ENCODE results near the gene HOXB2. TPM values are rescaled to one million over a fixed set of nuclear protein-coding genes. Genes with fewer than 3 reads are reported as not detected.
"Not testable (repeated sequence)": the region's sequence is repeated elsewhere in the genome, so short reads cannot be mapped to it uniquely, and the experiment has no call there.

HOXB2 gene
- total RNA-seq, 2 experiments from 2014 or later: 13.0 to 13.4 TPM

DNA sequence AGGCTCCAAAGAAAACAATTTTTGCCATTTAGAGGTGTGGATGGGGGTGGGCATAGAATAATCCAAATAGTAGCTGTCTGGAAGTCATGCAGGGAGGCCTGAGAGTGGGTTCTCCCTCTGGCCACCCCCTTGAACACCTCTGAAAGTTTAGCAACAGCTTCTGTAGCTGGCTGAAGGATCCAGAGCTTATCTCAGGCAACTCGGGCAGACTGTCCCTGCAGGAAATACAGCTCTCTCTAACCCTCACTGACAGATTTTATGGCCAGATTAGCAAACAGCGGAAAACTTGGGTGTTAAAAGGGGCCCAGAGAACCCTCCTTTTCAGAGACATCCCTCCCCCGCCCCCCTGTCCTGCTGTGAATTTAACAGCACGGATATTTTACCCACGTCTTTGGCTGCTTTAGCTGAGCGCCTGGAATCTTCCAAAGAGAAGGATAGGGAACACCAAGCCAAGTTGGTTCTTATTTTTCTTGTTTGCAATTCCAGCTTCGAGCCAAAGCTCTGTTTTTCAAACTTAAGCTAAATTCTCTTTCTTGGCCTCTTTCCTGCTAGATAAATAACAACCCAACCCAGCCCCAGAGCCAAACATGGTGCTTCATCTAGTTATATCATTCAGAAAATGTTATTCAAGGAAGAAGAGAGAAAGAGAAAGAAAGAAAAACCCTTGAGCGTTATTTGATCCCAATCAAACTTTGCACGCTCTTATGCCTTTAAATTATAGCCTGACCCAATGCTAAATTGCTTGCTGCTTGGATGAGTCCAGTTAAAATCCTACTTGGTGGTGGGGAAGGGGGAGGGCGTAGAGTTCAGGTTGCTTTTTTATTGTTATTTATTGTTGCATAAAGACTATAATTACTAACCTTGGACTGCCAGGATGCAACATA lies 2.3 kb upstream of the HOXB2 start:
- ChIA-PET POLR2A (interaction anchor here (0.6 kb wide), 1 partner anchor 10 kb away, joined by 3 read pairs; no protein-coding TSS in a partner anchor), CTCF (interaction anchor here (0.6 to 0.7 kb wide), 2 partner anchors 36 to 70 kb away, joined by 3 read pairs; no protein-coding TSS in a partner anchor)

DNA sequence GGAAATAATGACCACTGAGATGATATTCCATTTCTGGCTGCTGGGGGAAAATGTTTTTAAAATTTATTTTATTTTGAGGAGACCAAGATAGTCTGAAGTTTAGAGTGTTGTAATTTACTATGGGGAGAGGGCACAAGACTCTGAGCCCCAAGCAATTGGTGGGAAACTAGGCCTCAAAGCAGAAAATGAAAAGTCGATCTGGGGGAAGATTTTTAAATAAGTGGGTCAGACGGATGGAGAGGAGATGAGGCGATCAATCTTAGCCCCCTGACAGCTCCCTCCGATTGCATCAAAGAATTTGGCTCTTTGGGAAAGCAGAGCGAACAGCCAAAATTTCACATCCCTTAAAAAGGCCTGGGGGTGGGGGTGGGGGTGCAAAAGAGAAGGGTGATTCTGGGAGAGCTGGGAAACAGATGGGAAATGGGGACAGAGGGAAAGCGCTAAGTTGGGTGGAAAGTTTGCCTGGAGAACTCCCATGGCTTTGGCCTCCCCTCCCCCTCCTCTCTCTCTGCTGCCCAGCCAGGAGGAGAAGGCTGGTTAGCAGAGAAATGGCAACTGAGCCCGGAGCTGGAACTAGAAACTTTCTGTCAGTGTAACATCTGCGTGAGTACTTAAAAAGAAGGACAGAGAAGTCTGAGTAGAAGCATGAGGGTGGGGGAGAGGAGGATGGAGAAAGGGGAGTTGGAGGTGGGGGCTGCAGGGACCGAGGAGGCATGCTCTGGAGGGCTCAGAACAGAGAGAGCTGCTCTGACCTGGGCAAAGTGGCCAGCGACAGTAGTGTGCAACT lies 1.4 kb upstream of the HOXB2 start:
- CTCF ChIA-PET: interaction anchor here (0.6 to 0.7 kb wide), 2 partner anchors 37 to 71 kb away, joined by 3 read pairs; no protein-coding TSS in a partner anchor
- POLR2A ChIA-PET: interaction anchor here (0.6 to 0.7 kb wide), 2 partner anchors 66 to 76 kb away, joined by 3 read pairs; no protein-coding TSS in a partner anchor

DNA sequence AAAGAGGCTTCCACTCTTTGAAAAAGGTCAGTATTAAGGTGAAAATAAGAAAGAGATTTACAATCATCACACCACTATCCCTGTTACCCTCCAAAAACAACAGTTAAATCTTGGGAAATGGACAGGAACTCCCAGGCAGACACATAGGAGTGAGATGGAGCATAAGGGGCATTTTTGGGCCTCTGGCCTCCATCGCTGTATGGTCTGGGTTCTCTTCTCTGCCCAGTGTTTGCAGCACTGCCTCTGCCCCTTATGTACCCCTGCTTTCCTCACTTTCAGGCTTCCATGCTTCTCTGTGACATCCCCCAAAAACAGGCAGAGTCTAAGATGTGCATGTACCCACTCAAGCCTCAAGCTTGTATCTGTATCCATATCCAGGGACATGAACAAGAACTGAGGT lies 630 bp upstream of the HOXB2 start:
- POLR2A ChIA-PET: no interaction called here
- CTCF ChIA-PET: no interaction called here

DNA sequence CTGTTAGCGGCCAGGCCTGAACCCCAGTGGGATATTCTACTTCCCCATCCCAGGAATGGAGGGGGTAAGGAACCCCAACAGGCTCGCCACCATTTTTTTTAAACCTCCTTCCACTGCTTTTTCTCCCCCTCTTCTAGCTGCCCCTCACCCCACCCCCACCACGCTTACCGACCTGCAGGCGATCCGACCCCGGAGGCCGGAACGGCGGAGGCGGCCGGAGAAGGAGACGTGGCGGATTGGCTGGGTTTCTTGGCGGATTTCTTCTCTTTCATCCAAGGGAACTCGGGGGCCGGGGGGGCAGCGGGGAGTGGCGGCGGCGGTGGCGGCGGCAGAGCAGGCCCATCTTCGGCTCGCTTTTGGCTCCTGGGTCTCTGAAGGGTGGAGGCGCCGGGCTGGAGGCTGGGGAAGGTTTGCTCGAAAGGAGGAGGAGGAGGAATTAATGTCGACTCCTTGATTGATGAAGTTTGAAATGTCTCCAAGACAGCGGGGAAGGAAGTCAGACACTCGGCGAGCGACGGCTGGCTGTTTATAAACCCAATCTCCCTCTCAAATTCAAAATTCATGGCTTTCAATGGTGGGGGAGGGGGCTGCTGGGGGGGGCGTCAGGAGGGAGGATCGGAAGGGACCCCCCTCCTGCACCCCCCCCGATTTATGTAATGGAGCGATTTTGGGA lies 424 bp downstream of the HOXB2 start:
- CTCF ChIA-PET: interaction anchor here (0.7 kb wide), 1 partner anchor 33 kb away, joined by 3 read pairs; no protein-coding TSS in a partner anchor
- POLR2A ChIA-PET: interaction anchor here (0.6 kb wide), 1 partner anchor 56 kb away, joined by 5 read pairs; no protein-coding TSS in a partner anchor

DNA sequence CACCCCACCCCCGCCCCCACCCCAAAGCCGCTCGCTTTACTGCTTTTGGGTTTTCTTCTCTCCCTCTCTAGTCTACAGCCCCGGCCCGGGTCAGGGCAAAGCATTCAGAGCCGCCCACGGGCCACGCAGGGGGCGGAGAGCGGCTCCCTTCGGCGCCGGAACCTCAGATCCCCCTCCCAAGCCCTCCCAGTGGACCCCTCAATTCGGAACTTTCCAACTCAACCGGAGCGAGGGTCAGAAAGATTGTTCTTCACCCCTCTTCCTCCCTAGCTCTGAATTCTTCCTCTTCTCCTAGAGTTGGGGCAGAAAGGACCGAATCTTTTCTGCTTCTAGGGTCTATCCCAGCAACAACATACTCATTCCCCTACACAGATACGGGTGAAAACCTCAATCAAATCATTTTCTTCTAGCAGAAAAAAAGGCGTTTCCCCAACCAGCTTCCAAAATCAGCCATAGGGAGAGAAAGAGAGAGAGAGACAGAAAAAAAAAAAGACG lies 1.0 kb downstream of the HOXB2 start:
- CTCF ChIA-PET: interaction anchor here (0.6 to 0.7 kb wide), 2 partner anchors 33 to 173 kb away, joined by 3 to 4 read pairs; no protein-coding TSS in a partner anchor

DNA sequence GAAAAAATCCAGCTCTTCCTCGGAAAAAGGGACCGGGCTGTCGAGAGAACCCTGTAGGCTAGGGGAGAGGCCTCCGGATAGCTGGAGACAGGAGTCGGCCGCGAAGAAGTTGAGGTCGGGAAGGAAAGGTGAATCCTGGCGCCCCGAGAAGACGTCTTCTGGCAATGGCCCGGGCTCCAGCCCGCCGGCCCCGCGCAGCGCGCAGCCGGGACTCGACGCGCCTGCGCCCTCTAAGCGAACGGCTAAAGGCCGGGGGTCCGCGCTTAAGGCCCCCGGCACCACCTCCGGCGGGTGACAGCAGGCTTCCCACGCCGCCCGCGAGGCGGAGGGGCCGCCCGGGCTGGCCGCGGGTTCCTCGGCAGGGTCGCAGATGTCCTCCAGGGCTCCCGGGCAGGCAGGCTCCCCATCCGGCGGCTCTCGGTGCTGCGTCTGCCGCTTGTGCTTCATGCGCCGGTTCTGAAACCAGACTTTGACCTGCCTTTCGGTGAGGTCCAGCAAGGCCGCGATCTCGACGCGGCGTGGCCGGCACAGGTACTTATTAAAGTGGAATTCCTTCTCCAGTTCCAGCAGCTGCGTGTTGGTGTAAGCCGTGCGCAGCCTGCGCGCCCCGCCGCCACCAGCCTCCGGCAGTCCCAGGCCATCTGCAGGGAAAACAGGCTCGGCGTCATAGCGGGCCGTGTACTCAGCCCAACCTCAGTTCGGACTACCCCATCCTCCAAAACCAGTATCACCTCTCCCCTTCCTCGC lies 1.6 kb downstream of the HOXB2 start:
- ChIA-PET CTCF (interaction anchor here (0.6 to 0.7 kb wide), 2 partner anchors 32 to 172 kb away, joined by 3 to 4 read pairs; no protein-coding TSS in a partner anchor), POLR2A (no interaction called here)

More for the DNA sequence above, 1.0 kb downstream of the HOXB2 start:
- POLR2A ChIA-PET: no interaction called here

DNA sequence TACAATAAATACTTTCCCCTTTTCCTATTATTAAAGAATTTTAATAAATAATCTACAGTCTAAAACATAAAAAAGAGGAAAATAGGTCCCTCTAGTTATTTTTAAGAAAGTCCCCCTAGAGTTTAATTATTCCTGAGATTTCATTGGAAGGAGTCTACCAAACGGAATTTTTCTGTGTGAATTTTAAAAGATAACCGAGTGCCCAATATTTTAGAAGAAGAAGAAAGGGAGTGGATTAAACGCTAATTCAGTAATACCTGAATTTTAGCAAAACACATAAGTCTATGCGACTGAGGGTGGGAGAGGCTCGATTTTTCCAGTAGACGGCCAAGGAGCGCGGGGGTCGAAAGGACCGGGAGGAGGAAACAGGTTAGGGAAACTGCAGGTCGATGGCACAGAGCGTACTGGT lies 2.2 kb downstream of the HOXB2 start:
- ChIA-PET CTCF (no interaction called here), POLR2A (no interaction called here)

DNA sequence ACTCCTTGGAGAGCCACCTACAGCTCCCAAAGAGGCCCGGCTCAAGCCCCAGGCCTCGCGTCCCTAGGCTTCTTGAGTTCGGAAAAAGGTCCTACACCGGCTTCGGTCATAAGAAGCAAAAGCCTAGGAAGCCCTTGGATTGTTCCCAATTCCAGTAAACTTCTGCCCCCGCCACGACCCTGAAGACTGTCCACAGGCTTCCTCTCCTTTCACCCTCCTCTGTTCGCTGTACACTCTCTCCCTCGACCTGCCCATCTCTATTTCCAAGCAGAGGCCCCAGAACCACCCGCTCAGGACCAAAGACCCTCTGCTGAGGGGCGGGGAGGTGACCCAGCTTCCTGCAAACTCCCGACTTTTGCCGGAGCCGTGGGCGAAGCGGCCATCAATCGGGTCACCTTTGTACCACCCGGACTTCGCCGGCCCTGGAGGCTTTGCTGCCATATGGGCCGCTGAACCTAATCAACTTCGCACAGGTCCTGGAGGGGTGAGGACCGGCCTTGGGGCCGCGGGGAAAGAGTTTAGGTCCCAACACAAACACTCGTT lies 2.7 kb downstream of the HOXB2 start:
- POLR2A ChIA-PET: no interaction called here

DNA sequence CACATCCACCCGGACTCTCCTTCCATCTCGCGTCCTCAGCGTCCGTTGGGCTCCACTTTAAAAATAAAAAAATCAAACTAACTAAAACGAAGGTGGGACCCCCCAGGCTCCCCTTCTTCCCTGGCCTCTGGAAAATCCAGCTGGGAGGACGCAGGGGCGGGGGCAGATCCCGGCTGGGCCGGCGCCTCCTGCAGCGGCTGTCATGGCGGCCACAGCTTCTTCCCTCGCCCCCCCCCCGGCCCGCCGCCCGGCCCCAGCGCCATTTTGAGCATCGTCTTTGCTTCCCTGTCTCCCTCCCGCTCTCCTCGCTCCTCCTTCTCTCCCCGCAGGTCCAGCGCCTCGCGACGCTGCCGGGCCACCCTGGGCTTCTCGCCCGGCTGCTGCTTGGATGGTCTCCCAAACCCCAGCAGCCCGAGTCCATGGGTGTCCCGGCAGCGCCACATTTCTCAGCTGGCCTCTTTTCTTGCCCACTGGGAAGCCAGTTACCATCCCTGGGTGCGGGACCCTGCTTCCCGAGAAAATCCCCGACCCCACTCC lies 3.3 kb downstream of the HOXB2 start:
- CTCF ChIA-PET: interaction anchor here (0.6 to 1.0 kb wide), 2 partner anchors 10 to 46 kb away, joined by 3 read pairs; no protein-coding TSS in a partner anchor
- POLR2A ChIA-PET: interaction anchor here (0.6 to 0.9 kb wide), 2 partner anchors 30 to 36 kb away, joined by 3 read pairs; no protein-coding TSS in a partner anchor

More for the DNA sequence above, 2.7 kb downstream of the HOXB2 start:
- CTCF ChIA-PET: interaction anchor here (1.0 kb wide), 1 partner anchor 10 kb away, joined by 3 read pairs; no protein-coding TSS in a partner anchor

DNA sequence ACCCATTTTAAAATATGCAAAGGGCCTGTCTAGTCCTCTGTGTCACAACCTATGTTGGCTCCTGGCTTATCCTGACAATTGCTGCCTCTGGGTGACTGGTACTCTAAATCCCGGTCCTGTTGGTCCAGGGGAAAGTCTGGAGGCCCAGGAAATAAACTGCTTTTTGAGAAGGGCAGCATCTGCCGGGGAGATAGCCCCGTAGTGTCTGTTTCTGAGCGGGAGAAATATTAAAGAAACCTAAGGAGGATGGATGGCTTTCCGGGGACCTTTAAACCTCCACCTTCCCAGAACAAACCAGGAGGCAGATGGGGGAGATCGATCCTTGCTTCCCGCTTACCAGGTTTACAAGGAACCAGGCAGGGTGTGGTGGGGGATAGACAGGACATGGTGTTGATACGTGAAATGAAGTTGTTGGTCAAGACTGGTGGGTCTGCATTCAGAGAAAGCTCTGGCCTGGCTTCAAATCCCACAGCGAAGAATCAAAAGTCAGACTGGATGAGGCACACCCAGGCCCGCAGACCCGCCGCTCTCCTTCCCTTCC lies 3.8 kb downstream of the HOXB2 start:
- CTCF ChIA-PET: interaction anchor here (0.6 to 1.0 kb wide), 2 partner anchors 11 to 45 kb away, joined by 3 read pairs; no protein-coding TSS in a partner anchor
- POLR2A ChIA-PET: interaction anchor here (0.6 to 0.9 kb wide), 2 partner anchors 30 to 36 kb away, joined by 3 read pairs; no protein-coding TSS in a partner anchor

DNA sequence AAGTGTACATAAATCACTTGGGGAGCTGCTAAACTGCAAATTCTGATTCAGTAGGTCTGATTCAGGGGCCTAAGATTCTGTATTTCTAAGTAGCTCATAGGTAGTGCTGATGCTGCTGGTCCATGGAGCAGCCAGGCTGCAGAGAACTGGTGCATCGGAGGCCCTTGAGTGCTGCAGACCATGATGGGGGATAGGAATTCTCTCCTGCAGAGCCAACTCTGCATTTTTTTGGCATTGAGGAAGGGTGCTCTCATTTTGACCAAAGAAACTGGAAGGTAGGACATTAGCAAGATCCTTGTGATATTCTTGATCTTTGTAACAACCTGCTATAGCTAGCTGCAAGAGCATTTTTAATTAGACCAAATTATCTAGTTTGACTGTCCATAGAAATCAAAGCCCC lies 4.7 kb downstream of the HOXB2 start:
- ChIA-PET CTCF (interaction anchor here (1.8 kb wide), 1 partner anchor 47 kb away, joined by 6 read pairs; no protein-coding TSS in a partner anchor), POLR2A (no interaction called here)

DNA sequence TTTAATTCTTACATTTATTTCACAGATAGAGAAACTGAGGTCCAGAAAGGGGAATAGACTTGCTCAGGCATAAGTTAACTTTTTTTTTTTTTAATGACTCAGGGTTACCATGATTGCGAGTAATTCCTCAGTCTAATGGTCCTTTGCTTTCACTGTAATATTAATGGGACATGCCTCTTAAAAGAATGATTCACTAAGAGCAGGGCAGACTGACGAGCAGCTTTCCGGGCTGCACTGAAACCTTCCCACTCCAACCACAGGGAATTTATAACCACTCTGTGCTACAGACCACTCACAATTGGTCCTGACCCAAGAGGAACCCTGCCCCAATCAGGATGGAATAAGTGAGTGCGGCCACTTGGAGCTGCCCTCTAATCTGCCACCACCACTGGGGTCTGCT lies 5.7 kb downstream of the HOXB2 start:
- ChIA-PET POLR2A (no interaction called here), CTCF (interaction anchor here (0.7 to 1.8 kb wide), 2 partner anchors 46 to 398 kb away, joined by 3 to 6 read pairs; no protein-coding TSS in a partner anchor)

DNA sequence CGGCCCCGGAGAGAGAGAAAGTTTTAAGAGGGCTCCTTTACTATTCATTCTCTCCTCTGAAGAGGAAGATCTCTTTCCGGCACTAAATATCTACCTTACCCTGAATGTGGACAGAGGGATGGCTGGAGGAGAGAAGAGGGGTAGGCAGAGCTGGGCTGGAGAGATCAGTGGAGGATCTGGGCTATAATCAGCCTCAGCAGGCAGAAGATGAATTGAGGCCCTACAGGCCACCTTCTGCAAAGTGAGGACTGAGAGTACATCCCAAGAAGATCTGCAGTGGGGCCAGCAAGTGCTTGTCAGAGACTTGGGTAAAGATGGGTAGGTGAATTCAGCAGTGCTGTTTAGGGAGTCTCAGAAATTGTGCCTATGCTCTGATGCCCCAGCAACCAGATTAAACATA lies 7.6 kb downstream of the HOXB2 start:
- POLR2A ChIA-PET: no interaction called here
- CTCF ChIA-PET: no interaction called here

DNA sequence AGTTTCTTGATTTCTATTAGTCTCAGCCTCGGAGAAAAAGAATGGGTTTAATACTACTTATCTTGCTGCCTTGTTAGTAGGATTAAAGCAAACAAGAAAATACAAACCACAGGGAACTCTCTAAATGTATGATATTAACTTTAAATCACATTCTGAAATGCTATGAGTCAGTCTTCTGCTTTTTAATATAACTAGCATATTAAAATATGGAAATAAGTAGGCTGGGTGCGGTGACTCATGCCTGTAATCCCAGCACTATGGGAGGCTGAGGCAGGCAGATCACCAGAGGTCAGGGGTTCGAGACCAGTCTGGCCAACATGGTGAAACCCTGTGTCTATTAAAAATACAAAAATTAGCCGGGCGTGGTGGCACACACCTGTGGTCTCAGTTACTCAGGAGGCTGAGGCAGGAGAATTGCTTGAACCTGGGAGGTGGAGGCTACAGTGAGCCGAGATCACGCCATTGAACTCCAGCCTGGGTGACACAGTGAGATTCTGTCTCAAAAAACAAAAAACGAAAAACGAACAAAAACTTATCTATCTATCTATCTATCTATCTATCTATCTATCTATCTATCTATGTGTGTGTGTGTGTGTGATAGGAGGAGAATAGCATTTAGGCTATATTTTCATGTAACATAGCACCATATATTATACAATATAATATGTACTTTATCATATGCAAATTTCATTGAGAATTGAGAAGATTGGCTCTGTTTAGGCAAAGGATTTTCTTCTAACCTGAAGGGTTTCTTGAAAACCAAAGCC lies 8.9 kb downstream of the HOXB2 start:
- POLR2A ChIA-PET: not testable (repeated sequence)

DNA sequence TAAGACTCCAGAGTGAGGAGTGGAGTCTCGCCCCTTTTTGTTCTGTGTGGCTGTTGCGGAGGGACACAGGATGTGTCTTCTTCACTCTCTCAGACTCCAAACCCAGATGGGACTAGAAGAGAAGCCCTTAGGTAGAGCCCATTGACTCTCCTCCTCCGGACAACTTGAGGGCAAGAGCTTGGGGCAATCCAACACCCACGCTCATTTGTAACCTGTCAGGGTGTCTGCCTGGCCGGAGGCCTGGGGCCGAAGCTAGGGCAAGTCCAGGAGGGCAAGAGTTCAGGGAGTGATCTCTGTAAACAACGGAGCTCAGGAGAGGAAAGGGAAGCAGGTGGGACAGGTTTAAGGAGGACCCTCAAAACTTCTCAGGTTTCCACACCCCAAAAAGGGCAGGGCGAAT lies 12.6 kb downstream of the HOXB2 start:
- ChIA-PET POLR2A (no interaction called here), CTCF (no interaction called here)

More for the DNA sequence above, 8.9 kb downstream of the HOXB2 start:
- CTCF ChIA-PET: not testable (repeated sequence)

DNA sequence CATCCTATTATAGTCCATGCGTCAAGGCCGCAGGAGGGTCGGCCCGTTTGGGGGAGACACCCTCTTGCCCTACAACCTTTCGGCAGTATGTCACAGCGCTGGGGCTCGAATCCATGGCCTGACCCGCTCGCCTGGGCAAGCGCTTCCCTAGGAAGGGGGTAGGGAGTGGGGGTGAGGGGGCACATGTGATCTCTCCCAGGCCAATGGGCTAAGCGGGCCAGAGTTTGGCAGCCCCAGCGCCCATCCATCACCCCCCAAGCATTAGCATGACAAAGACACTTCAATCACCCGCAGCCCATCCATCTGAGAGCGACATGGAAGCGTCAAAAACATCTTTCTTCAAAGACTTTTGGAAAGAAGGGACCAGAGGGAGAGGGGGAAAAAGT lies 14.0 kb downstream of the HOXB2 start, which contains the start of gene HOXB1:
Gene HOXB1 (minus strand): TSS at position 125 of the 386 bp plus-strand sequence. CDS start 107 bp downstream, at position 18.
- CTCF ChIA-PET: no interaction called here
- POLR2A ChIA-PET: no interaction called here
